ENCODE measurements around the gene KRR1. TPM values are rescaled to one million over a fixed set of nuclear protein-coding genes. Genes with fewer than 3 reads are reported as not detected.

The KRR1 gene
- total and polyA plus RNA-seq, 12 donors, result 18.0 to 87.5 (median 47.7) TPM

Other genes starting within 250 kb of the KRR1 start
- gene CAPS2, start 181.3 kb downstream of the KRR1 start, total RNA-seq, result 10 to 100 TPM in 8 of 9 donors, 1 to 10 TPM in 1; 2.4 to 36.0 (median 17.8) TPM
- gene CAPS2, start 181.3 kb downstream of the KRR1 start, polyA plus RNA-seq, result 10 to 100 TPM in 1 of 3 donors, 1 to 10 TPM in 2; 5.9 to 10.8 (median 8.1) TPM
- not detected for gene GLIPR1L1, start 176.9 kb downstream of the KRR1 start, total RNA-seq
- not detected for gene GLIPR1L1, start 176.9 kb downstream of the KRR1 start, polyA plus RNA-seq
- gene GLIPR1L2, start 120.5 kb downstream of the KRR1 start, total RNA-seq, result 1 to 10 TPM in 7 of 9 donors, under 1 TPM in 2; 0.63 to 6.2 (median 1.6) TPM
- gene GLIPR1L2, start 120.5 kb downstream of the KRR1 start, polyA plus RNA-seq, result 1 to 10 TPM in 2 of 3 donors, under 1 TPM in 1; 0.51 to 1.6 (median 1.0) TPM
- 10 to 100 TPM in 8 of 9 donors, 1 to 10 TPM in 1; 5.6 to 48.5 (median 26.9) TPM for gene GLIPR1, start 30.9 kb downstream of the KRR1 start, total RNA-seq
- 10 to 100 TPM in 1 of 3 donors, 1 to 10 TPM in 2; 6.7 to 18.3 (median 8.4) TPM for gene GLIPR1, start 30.9 kb downstream of the KRR1 start, polyA plus RNA-seq